HCT116 (cell line): ENCODE data around the gene PAX1. TPM values are rescaled to one million over a fixed set of nuclear protein-coding genes. Genes with fewer than 3 reads are reported as not detected.

ENCODE experiments used
- ATAC-seq: fragments of 200-7000 bp; cut with Tn5 transposase; 2 replicates; pipeline ENCODE4 v1.9.1; 2020; ENCODE audit warnings: mild to moderate bottlenecking, moderate library complexity
- BruUV-seq: library from RNA; stranded (reverse); fragments of 400-500 nt; replicated peaks from 2 replicates; lab custom pipeline; 2021; lab: Mats Ljungman, UMichigan
- CTCF ChIA-PET: fragments of 300-600 bp; sonication (Branson Sonifier 250); formaldehyde crosslinking; loops from one replicate; lab custom pipeline; 2021; ENCODE audit warnings: antibody characterized with exemption; lab: Charles Lee
- POLR2A ChIA-PET: fragments of 300-600, 350-600 bp; sonication (Branson Sonifier 250); formaldehyde crosslinking; loops from one replicate; lab custom pipeline; 2021; ENCODE audit warnings: antibody characterized with exemption; lab: Charles Lee
- RAD21 ChIA-PET, 2 experiments: fragments of 300-600 bp; sonication (Branson Sonifier 250); formaldehyde crosslinking; loops; one replicate each; lab custom pipeline; 2023; ENCODE audit warnings: low total read pairs in 2 of 2; ENCODE audit not compliant: uncharacterized antibody in 2 of 2, unreplicated experiment in 2 of 2, low non-redundant PET in 1 of 2; lab: Charles Lee
- DNase-seq: peaks from one replicate; pipeline ENCODE4 v3.0.0-alpha.2; 2010; ENCODE audit warnings: low read depth, low spot score
- H2AFZ ChIP-seq: fragments of 200-600 bp; shearing (Covaris generic), sonication (generic); 2 replicates; pipeline ENCODE4 v1.6.1; 2017; ENCODE audit warnings: low read depth, mixed run types, mixed read lengths, antibody characterized with exemption, low read length; ENCODE audit not compliant: poor library complexity, severe bottlenecking
- H3K27ac ChIP-seq: 2 replicates; pipeline ENCODE4 v1.5.1; 2012; ENCODE audit warnings: low read depth, low read length
- H3K27me3 ChIP-seq: fragments of 200-600 bp; sonication (generic); 2 replicates; pipeline ENCODE4 v1.6.1; 2016; ENCODE audit warnings: mixed run types, low read length, mixed read lengths; ENCODE audit not compliant: insufficient read depth
- H3K36me3 ChIP-seq, 2 experiments: fragments of 200-500 bp in 1 of 2; fragments of 200-600 bp in 1 of 2; sonication (Bioruptor generic) in 1 of 2; sonication (generic) in 1 of 2; 2 replicates each; pipeline versions ENCODE4 v1.5.1 to v1.6.1; 2014 to 2016; ENCODE audit warnings: low read length in 2 of 2, inconsistent platforms in 1 of 2, mixed read lengths in 1 of 2, mixed run types in 1 of 2; ENCODE audit not compliant: insufficient read depth in 2 of 2, control insufficient read depth in 1 of 2
- H3K4me1 ChIP-seq, 2 experiments: fragments of 200-600 bp in 1 of 2; sonication (generic) in 1 of 2; 2 replicates each; pipeline versions ENCODE4 v1.5.1 to v1.6.1; 2012 to 2017; ENCODE audit warnings: low read length in 2 of 2, inconsistent platforms in 1 of 2, mild to moderate bottlenecking in 1 of 2, mixed read lengths in 1 of 2, mixed run types in 1 of 2, moderate library complexity in 1 of 2; ENCODE audit not compliant: insufficient read depth in 2 of 2, control insufficient read depth in 1 of 2
- H3K4me2 ChIP-seq: fragments of 200-600 bp; sonication (generic); 2 replicates; pipeline ENCODE4 v1.6.1; 2017; ENCODE audit warnings: mixed run types, low read length, mixed read lengths
- H3K4me3 ChIP-seq, 2 experiments: fragments of 200-600 bp in 1 of 2; sonication (generic) in 1 of 2; replicated peaks in 1 of 2; 2 replicates each; pipeline ENCODE4 v1.5.1; 2011 to 2016; ENCODE audit warnings: low read length in 2 of 2, control low read depth in 1 of 2, low read depth in 1 of 2, mild to moderate bottlenecking in 1 of 2, mixed read lengths in 1 of 2, mixed run types in 1 of 2
- H3K79me2 ChIP-seq: fragments of 200-600 bp; sonication (generic); 2 replicates; pipeline ENCODE4 v1.6.1; 2017; ENCODE audit warnings: mild to moderate bottlenecking, mixed run types, low read length, moderate library complexity, mixed read lengths; ENCODE audit not compliant: insufficient read depth
- H3K9ac ChIP-seq: fragments of 200-600 bp; sonication (generic); 2 replicates; pipeline ENCODE4 v1.6.1; 2016; ENCODE audit warnings: low read length, mixed read lengths
- H3K9me2 ChIP-seq: fragments of 200-600 bp; sonication (generic), shearing (Covaris generic); 2 replicates; pipeline ENCODE4 v1.6.1; 2017; ENCODE audit warnings: mixed run types, mild to moderate bottlenecking, moderate library complexity; ENCODE audit not compliant: insufficient read depth
- H3K9me3 ChIP-seq, 2 experiments: fragments of 200-500 bp in 1 of 2; fragments of 200-600 bp in 1 of 2; sonication (Bioruptor generic) in 1 of 2; sonication (generic) in 1 of 2; 2 replicates each; pipeline ENCODE4 v1.6.1; 2014 to 2017; ENCODE audit warnings: low read length in 2 of 2, mixed read lengths in 2 of 2, inconsistent platforms in 1 of 2, low read depth in 1 of 2, mild to moderate bottlenecking in 1 of 2, mixed run types in 1 of 2, moderate library complexity in 1 of 2; ENCODE audit not compliant: control insufficient read depth in 1 of 2, insufficient read depth in 1 of 2
- H4K20me1 ChIP-seq: fragments of 200-600 bp; sonication (generic), shearing (Covaris generic); 2 replicates; pipeline ENCODE4 v1.6.1; 2017; ENCODE audit warnings: mixed run types, mild to moderate bottlenecking, moderate library complexity; ENCODE audit not compliant: insufficient read depth
- ATF3 ChIP-seq: IDR thresholded peaks from 2 replicates; pipeline ENCODE4 v1.6.1; 2012
- CBX3 ChIP-seq: IDR thresholded peaks from 2 replicates; pipeline ENCODE4 v1.6.1; 2012; ENCODE audit warnings: low read depth
- CEBPB ChIP-seq: IDR thresholded peaks from 2 replicates; pipeline ENCODE4 v1.6.1; 2012; ENCODE audit warnings: low read depth
- EGR1 ChIP-seq: IDR thresholded peaks from 2 replicates; pipeline ENCODE4 v1.6.1; 2012; ENCODE audit warnings: low read depth
- ELF1 ChIP-seq: IDR thresholded peaks from 2 replicates; pipeline ENCODE4 v1.6.1; 2012; ENCODE audit warnings: low read depth, borderline replicate concordance
- EZH2phosphoT487 ChIP-seq: fragments of 200-600 bp; IDR thresholded peaks from 2 replicates; pipeline ENCODE4 v1.6.1; 2018; ENCODE audit warnings: antibody characterized with exemption, borderline replicate concordance
- FOSL1 ChIP-seq: IDR thresholded peaks from 2 replicates; pipeline ENCODE4 v1.6.1; 2012; ENCODE audit warnings: low read depth
- JUND ChIP-seq: IDR thresholded peaks from 2 replicates; pipeline ENCODE4 v1.6.1; 2012
- POLR2A ChIP-seq: IDR thresholded peaks from 2 replicates; pipeline ENCODE4 v1.7.0; 2011; ENCODE audit warnings: borderline replicate concordance; ENCODE audit not compliant: insufficient read depth, insufficient read length; ENCODE audit errors: extremely low read depth
- RAD21 ChIP-seq: IDR thresholded peaks from 2 replicates; pipeline ENCODE4 v1.6.1; 2012; ENCODE audit warnings: low read depth, mild to moderate bottlenecking
- REST ChIP-seq: IDR thresholded peaks from 2 replicates; pipeline ENCODE4 v1.6.1; 2012; ENCODE audit warnings: low read depth
- SIN3A ChIP-seq: IDR thresholded peaks from 2 replicates; pipeline ENCODE4 v1.6.1; 2012; ENCODE audit warnings: low read depth
- SP1 ChIP-seq: IDR thresholded peaks from 2 replicates; pipeline ENCODE4 v1.6.1; 2012; ENCODE audit warnings: low read depth
- SRF ChIP-seq: IDR thresholded peaks from 2 replicates; pipeline ENCODE4 v1.6.1; 2012; ENCODE audit warnings: low read depth
- YY1 ChIP-seq: IDR thresholded peaks from 2 replicates; pipeline ENCODE4 v1.6.1; 2011; ENCODE audit warnings: low read length, low read depth, moderate library complexity, mild to moderate bottlenecking; ENCODE audit not compliant: insufficient replicate concordance; ENCODE audit errors: extremely low read depth
- intact Hi-C: fragments of 100-400 bp; cut with micrococcal nuclease; formaldehyde crosslinking; loops from 2 replicates; pipeline ENCODE4 v1.10.0; 2022
- total RNA-seq: library from RNA; stranded (reverse); gene quantifications from one replicate; pipeline ENCODE4 v1.2.1, GENCODE V29; 2021; ENCODE audit not compliant: unreplicated experiment
- TF ChIP-seq, protein P1 (sequence below): IDR thresholded peaks from 2 replicates; pipeline ENCODE4 v1.6.1; 2011; ENCODE audit warnings: mild to moderate bottlenecking, low read length, moderate library complexity; ENCODE audit not compliant: insufficient replicate concordance; ENCODE audit errors: extremely low read depth

The PAX1 gene
- total RNA-seq, 1 experiment from 2014 or later: not detected

DNA sequence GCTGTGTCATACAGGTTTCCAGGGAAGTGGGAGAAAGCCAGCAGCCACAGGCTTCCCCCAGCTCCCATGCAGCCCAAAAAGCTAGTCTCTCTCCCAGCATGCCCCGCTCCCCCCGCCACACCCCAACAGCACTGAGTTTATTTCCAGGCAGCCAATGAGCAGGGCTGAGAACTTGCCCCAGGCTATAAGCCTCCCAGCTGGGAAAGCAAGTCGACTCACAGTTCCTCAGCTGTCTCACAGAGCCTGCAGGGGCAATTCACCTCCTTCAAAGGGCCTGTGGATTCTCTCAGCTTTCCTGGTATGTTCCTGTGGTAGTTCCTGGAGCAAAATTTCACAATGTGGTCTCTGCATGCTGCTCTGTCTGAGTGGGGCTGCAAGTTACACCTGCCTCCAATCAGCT is 34.2 kb downstream of the PAX1 start:
- TF ChIP-seq ATF3 (no peak), CBX3 (no peak), POLR2A (no peak), EZH2phosphoT487 (no peak), RAD21 (no peak), EGR1 (no peak), JUND (no peak), FOSL1 (no peak)
- TF ChIP-seq, all 23 proteins: peak for 0
- no peaks in the 10 kb centered on the region for H3K27me3 ChIP-seq
- RAD21 ChIA-PET: no interaction called here
- no peak overlapping the region for H3K27ac ChIP-seq
- BruUV-seq: no TSS peak
- no peak for ATAC-seq
- H3K9me3 ChIP-seq: peaks cover 0 to 6% of the 10 kb centered on the region in 2 experiments; a peak in 1 of 4 replicates
- intact Hi-C loops: no loop called here
- no peak overlapping the region for H3K4me2 ChIP-seq
- CTCF ChIA-PET: no interaction called here
- no peak for DNase-seq
- no peaks in the 10 kb centered on the region for H4K20me1 ChIP-seq
- POLR2A ChIA-PET: no interaction called here
- no peaks in the 10 kb centered on the region for H3K9me2 ChIP-seq
- no peaks in the 10 kb centered on the region for H3K79me2 ChIP-seq
- no peak overlapping the region for H3K4me3 ChIP-seq
- no peaks in the 10 kb centered on the region for H3K36me3 ChIP-seq
- no peak overlapping the region for H2AFZ ChIP-seq
- no peak overlapping the region for H3K9ac ChIP-seq
- H3K4me1 ChIP-seq: no peaks in the 10 kb centered on the region

- POLR2A ChIA-PET: no interaction called here
- TF ChIP-seq EZH2phosphoT487 (no peak), YY1 (no peak), EGR1 (no peak), SRF (no peak), FOSL1 (no peak), CEBPB (no peak), SIN3A (no peak), SP1 (no peak), ELF1 (no peak), CBX3 (no peak), ATF3 (no peak), REST (no peak)
- TF ChIP-seq, protein P1, sequence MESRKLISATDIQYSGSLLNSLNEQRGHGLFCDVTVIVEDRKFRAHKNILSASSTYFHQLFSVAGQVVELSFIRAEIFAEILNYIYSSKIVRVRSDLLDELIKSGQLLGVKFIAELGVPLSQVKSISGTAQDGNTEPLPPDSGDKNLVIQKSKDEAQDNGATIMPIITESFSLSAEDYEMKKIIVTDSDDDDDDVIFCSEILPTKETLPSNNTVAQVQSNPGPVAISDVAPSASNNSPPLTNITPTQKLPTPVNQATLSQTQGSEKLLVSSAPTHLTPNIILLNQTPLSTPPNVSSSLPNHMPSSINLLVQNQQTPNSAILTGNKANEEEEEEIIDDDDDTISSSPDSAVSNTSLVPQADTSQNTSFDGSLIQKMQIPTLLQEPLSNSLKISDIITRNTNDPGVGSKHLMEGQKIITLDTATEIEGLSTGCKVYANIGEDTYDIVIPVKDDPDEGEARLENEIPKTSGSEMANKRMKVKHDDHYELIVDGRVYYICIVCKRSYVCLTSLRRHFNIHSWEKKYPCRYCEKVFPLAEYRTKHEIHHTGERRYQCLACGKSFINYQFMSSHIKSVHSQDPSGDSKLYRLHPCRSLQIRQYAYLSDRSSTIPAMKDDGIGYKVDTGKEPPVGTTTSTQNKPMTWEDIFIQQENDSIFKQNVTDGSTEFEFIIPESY: no peak
Observed at GRCh38 chr20:21741266-21741665, 35.8 kb downstream of the PAX1 start.

More at GRCh38 chr20:21741266-21741665, 35.8 kb downstream of the PAX1 start:
- no peak overlapping the region for H3K4me3 ChIP-seq
- BruUV-seq: no TSS peak
- no peak overlapping the region for H2AFZ ChIP-seq
- no peaks in the 10 kb centered on the region for H3K36me3 ChIP-seq
- intact Hi-C loops: no loop called here
- H3K27ac ChIP-seq: no peak overlapping the region
- H3K4me2 ChIP-seq: no peak overlapping the region
- peaks cover 0 to 6% of the 10 kb centered on the region in 2 experiments; a peak in 1 of 4 replicates for H3K9me3 ChIP-seq
- CTCF ChIA-PET: no interaction called here
- no peaks in the 10 kb centered on the region for H3K79me2 ChIP-seq
- H3K9me2 ChIP-seq: no peaks in the 10 kb centered on the region
- no peaks in the 10 kb centered on the region for H4K20me1 ChIP-seq
- H3K9ac ChIP-seq: no peak overlapping the region
- H3K4me1 ChIP-seq: no peaks in the 10 kb centered on the region
- DNase-seq (no peak), ATAC-seq (no peak)
- H3K27me3 ChIP-seq: no peaks in the 10 kb centered on the region
- RAD21 ChIA-PET: no interaction called here
